ENCODE results near the gene EIF2D. TPM values are rescaled to one million over a fixed set of nuclear protein-coding genes. Genes with fewer than 3 reads are reported as not detected.

EIF2D gene
- total RNA-seq, 1 experiment from 2014 or later: 110 TPM

- Histone ChIP-seq H3K4me3 (ENCODE audit: low read length) (no peak overlapping the region), H3K36me3 (ENCODE audit: low read depth, low read length) (peaks cover 7% of the 10 kb centered on the region), H3K4me2 (ENCODE audit: low read length) (peak overlapping the region; percentile 19), H2AFZ (ENCODE audit: low read length) (no peak overlapping the region), H3F3A (ENCODE audit: low read length, unreplicated experiment) (no peaks in the 10 kb centered on the region), H3K9me2 (replicated peaks; ENCODE audit: low read length) (no peaks in the 10 kb centered on the region), H3K79me2 (ENCODE audit: low read length) (no peaks in the 10 kb centered on the region), H3K9ac (ENCODE audit: low read length) (no peak overlapping the region), H4K20me1 (ENCODE audit: low read length) (no peaks in the 10 kb centered on the region), H3K27ac (ENCODE audit: low read length) (no peak overlapping the region), H3K4me1 (ENCODE audit: insufficient read depth, low read length) (peaks cover 16% of the 10 kb centered on the region), H3K9me3 (ENCODE audit: low read length) (no peaks in the 10 kb centered on the region), H3K27me3 (ENCODE audit: low read length) (no peaks in the 10 kb centered on the region)
- ATAC-seq (peak; percentile 29), DNase-seq (peak; percentile 54)
- TF ChIP-seq CTCF (conservative IDR thresholded peaks at IDR 0.05; ENCODE audit: low read depth, low read length) (no peak), EZH2 (IDR thresholded peaks at IDR 0.05; ENCODE audit: low read length, unreplicated experiment) (no peak), EZH2phosphoT487 (IDR thresholded peaks at IDR 0.05; ENCODE audit: borderline replicate concordance, low read length) (no peak)
- no TSS peak for BruUV-seq (replicated peaks)
- POLR2A ChIA-PET (ENCODE audit: unreplicated experiment): interaction anchor here (0.7 kb wide), 2 partner anchors 14 to 51 kb away, joined by 3 to 7 read pairs; no protein-coding TSS in a partner anchor
- intact Hi-C loops (cut with micrococcal nuclease): no loop called here
- CTCF ChIA-PET: interaction anchor here (1.7 kb wide), 1 partner anchor 15 kb away, joined by 4 read pairs; no protein-coding TSS in a partner anchor
These were observed 37.1 kb upstream of the EIF2D start for GRCh38 chr1:206649261-206649921.

GRCh38 chr1:206647224-206647623, 35.0 kb upstream of the EIF2D start:
- POLR2A ChIA-PET (ENCODE audit: unreplicated experiment): no interaction called here
- Histone ChIP-seq H3K9me3 (ENCODE audit: low read length) (no peaks in the 10 kb centered on the region), H2AFZ (ENCODE audit: low read length) (no peak overlapping the region), H3K27me3 (ENCODE audit: low read length) (no peaks in the 10 kb centered on the region), H4K20me1 (ENCODE audit: low read length) (no peaks in the 10 kb centered on the region), H3F3A (ENCODE audit: low read length, unreplicated experiment) (no peaks in the 10 kb centered on the region), H3K4me2 (ENCODE audit: low read length) (no peak overlapping the region), H3K4me3 (ENCODE audit: low read length) (no peak overlapping the region), H3K9me2 (replicated peaks; ENCODE audit: low read length) (no peaks in the 10 kb centered on the region), H3K27ac (ENCODE audit: low read length) (no peak overlapping the region), H3K79me2 (ENCODE audit: low read length) (no peaks in the 10 kb centered on the region), H3K36me3 (ENCODE audit: low read depth, low read length) (peaks cover 7% of the 10 kb centered on the region), H3K9ac (ENCODE audit: low read length) (no peak overlapping the region), H3K4me1 (ENCODE audit: insufficient read depth, low read length) (peaks cover 13% of the 10 kb centered on the region)
- no TSS peak for BruUV-seq (replicated peaks)
- ATAC-seq: no peak
- no peak for DNase-seq
- CTCF ChIA-PET: no interaction called here
- intact Hi-C loops (cut with micrococcal nuclease): no loop called here
- TF ChIP-seq EZH2 (IDR thresholded peaks at IDR 0.05; ENCODE audit: low read length, unreplicated experiment) (no peak), EZH2phosphoT487 (IDR thresholded peaks at IDR 0.05; ENCODE audit: borderline replicate concordance, low read length) (no peak), CTCF (conservative IDR thresholded peaks at IDR 0.05; ENCODE audit: low read depth, low read length) (no peak)

- Histone ChIP-seq H3K36me3 (ENCODE audit: low read depth, low read length) (peaks cover 7% of the 10 kb centered on the region), H3K4me2 (ENCODE audit: low read length) (no peak overlapping the region), H3K4me3 (ENCODE audit: low read length) (no peak overlapping the region), H3K9me3 (ENCODE audit: low read length) (no peaks in the 10 kb centered on the region), H3F3A (ENCODE audit: low read length, unreplicated experiment) (no peaks in the 10 kb centered on the region), H4K20me1 (ENCODE audit: low read length) (no peaks in the 10 kb centered on the region), H3K27me3 (ENCODE audit: low read length) (no peaks in the 10 kb centered on the region), H3K4me1 (ENCODE audit: insufficient read depth, low read length) (peaks cover 12% of the 10 kb centered on the region), H3K9ac (ENCODE audit: low read length) (no peak overlapping the region), H2AFZ (ENCODE audit: low read length) (no peak overlapping the region), H3K9me2 (replicated peaks; ENCODE audit: low read length) (no peaks in the 10 kb centered on the region), H3K79me2 (ENCODE audit: low read length) (no peaks in the 10 kb centered on the region), H3K27ac (ENCODE audit: low read length) (no peak overlapping the region)
- ATAC-seq (no peak), DNase-seq (no peak)
- no peak for TF ChIP-seq CTCF (conservative IDR thresholded peaks at IDR 0.05; ENCODE audit: low read depth, low read length)
- no peak for TF ChIP-seq EZH2phosphoT487 (IDR thresholded peaks at IDR 0.05; ENCODE audit: borderline replicate concordance, low read length)
- no peak for TF ChIP-seq EZH2 (IDR thresholded peaks at IDR 0.05; ENCODE audit: low read length, unreplicated experiment)
- POLR2A ChIA-PET (ENCODE audit: unreplicated experiment): no interaction called here
- CTCF ChIA-PET: no interaction called here
- no TSS peak for BruUV-seq (replicated peaks)
- intact Hi-C loops (cut with micrococcal nuclease): no loop called here
These were observed 34.2 kb upstream of the EIF2D start for GRCh38 chr1:206646504-206646903.

Measured in PC-3 (cell line).